NCI-H2196 (cell line): Measurements from ENCODE around the gene CASQ2.
A peak's percentile ranks its signal among the peaks of the same experiment; 100 is the strongest.

Source experiments
- DNase-seq: peaks from one replicate; lab custom pipeline; 2025; ENCODE audit not compliant: unreplicated experiment; lab: John Stamatoyannopoulos, UW

CASQ2 gene

GRCh38 chr1:115666702-115667101, 101.8 kb downstream of the CASQ2 start:
- peak; percentile 50 for DNase-seq

- DNase-seq = no peak
Observed at GRCh38 chr1:115666206-115666605, 102.3 kb downstream of the CASQ2 start.

- peak; percentile 73 for DNase-seq
Observed at GRCh38 chr1:115665319-115666096, 103.0 kb downstream of the CASQ2 start.

GRCh38 chr1:115661157-115661556, 107.4 kb downstream of the CASQ2 start:
- no peak for DNase-seq

- DNase-seq = no peak
Observed at GRCh38 chr1:115660151-115660550, 108.4 kb downstream of the CASQ2 start.

GRCh38 chr1:115658646-115659045, 109.9 kb downstream of the CASQ2 start:
- DNase-seq = no peak

- no peak for DNase-seq
Observed at GRCh38 chr1:115656461-115657077, 111.9 kb downstream of the CASQ2 start.

- no peak for DNase-seq
Observed at GRCh38 chr1:115655916-115656315, 112.6 kb downstream of the CASQ2 start.

- DNase-seq = no peak
Observed at GRCh38 chr1:115655306-115655663, 113.2 kb downstream of the CASQ2 start.

- no peak for DNase-seq
Observed at GRCh38 chr1:115654663-115655305, 113.7 kb downstream of the CASQ2 start.

GRCh38 chr1:115654125-115654524, 114.4 kb downstream of the CASQ2 start:
- no peak for DNase-seq

GRCh38 chr1:115652236-115652788, 116.2 kb downstream of the CASQ2 start:
- no peak for DNase-seq

GRCh38 chr1:115651391-115651790, 117.1 kb downstream of the CASQ2 start:
- DNase-seq = no peak

- DNase-seq = no peak
Observed at GRCh38 chr1:115650961-115651360, 117.6 kb downstream of the CASQ2 start.
